ENCODE measurements around the gene ZNF266. TPM values are rescaled to one million over a fixed set of nuclear protein-coding genes. Genes with fewer than 3 reads are reported as not detected.

ZNF266 gene
- polyA plus RNA-seq, 3 donors = 5.1 to 33.3 (median 8.5) TPM

- Mint-ChIP-seq H3K27ac (no peak overlapping the region), H3K4me3 (no peak overlapping the region), H3K9me3 (peaks cover 31 to 71% (median 60%) of the 10 kb centered on the region in 7 donors), H3K27me3 (ENCODE audit: low read depth in 3 of 3) (no peaks in the 10 kb centered on the region), H3K4me1 (no peaks in the 10 kb centered on the region), H3K36me3 (no peaks in the 10 kb centered on the region)
- H3K4me2 ChIP-seq (replicated peaks; ENCODE audit: extremely low read depth, low read length, poor library complexity, severe bottlenecking) = no peak overlapping the region
- no peaks in the 10 kb centered on the region for H4K20me1 ChIP-seq (ENCODE audit: insufficient read depth, low read length)
- DNase-seq = no peak
- H3K27me3 ChIP-seq (ENCODE audit: control insufficient read depth in 2 of 2, insufficient read depth in 2 of 2, low read length in 2 of 2) = no peaks in the 10 kb centered on the region
- H3K4me1 ChIP-seq (ENCODE audit: control insufficient read depth in 1 of 2, insufficient read depth in 2 of 2, low read length in 2 of 2) = no peaks in the 10 kb centered on the region
- 97% methylated on average over 4 of the region's 4 CpGs for WGBS (ENCODE audit: insufficient coverage)
- H3K27ac ChIP-seq (ENCODE audit: low read depth in 1 of 2, low read length in 2 of 2) = no peak overlapping the region
- no peak overlapping the region for H3K4me3 ChIP-seq (replicated peaks in 1 of 3; ENCODE audit: low read depth in 2 of 3, low read length in 3 of 3)
- H3K36me3 ChIP-seq (replicated peaks in 1 of 2; ENCODE audit: control insufficient read depth in 1 of 2, insufficient read depth in 2 of 2, low read length in 2 of 2) = no peaks in the 10 kb centered on the region
- no peaks in the 10 kb centered on the region for H3K79me2 ChIP-seq (ENCODE audit: insufficient read depth, low read length)
- peaks cover 54 to 90% of the 10 kb centered on the region in 2 donors for H3K9me3 ChIP-seq (replicated peaks in 1 of 2; ENCODE audit: control insufficient read depth in 1 of 2, insufficient read depth in 1 of 2, low read length in 2 of 2)
- TF ChIP-seq CTCF (IDR thresholded peaks at IDR 0.05) = no peak
- no peak overlapping the region for H2AFZ ChIP-seq (ENCODE audit: insufficient read depth, low read depth, low read length, poor library complexity, severe bottlenecking)
- no peak overlapping the region for H3K9ac ChIP-seq (ENCODE audit: insufficient read depth, low read length, poor library complexity, severe bottlenecking)
- intact Hi-C loops (cut with micrococcal nuclease) = no loop called here
These were observed 26.6 kb upstream of the ZNF266 start for GRCh38 chr19:9461938-9462337.

GRCh38 chr19:9456018-9456689 lies 20.8 kb upstream of the ZNF266 start:
- Mint-ChIP-seq H3K36me3 (no peaks in the 10 kb centered on the region), H3K4me1 (no peaks in the 10 kb centered on the region), H3K4me3 (no peak overlapping the region), H3K27ac (no peak overlapping the region), H3K27me3 (ENCODE audit: low read depth in 3 of 3) (peaks cover 0 to 2% (median 0%) of the 10 kb centered on the region in 3 donors), H3K9me3 (peaks cover 34 to 74% (median 59%) of the 10 kb centered on the region in 7 donors)
- Histone ChIP-seq H3K9me3 (replicated peaks in 1 of 2; ENCODE audit: control insufficient read depth in 1 of 2, insufficient read depth in 1 of 2, low read length in 2 of 2) (peaks cover 49 to 96% of the 10 kb centered on the region in 2 donors), H3K27me3 (ENCODE audit: control insufficient read depth in 2 of 2, insufficient read depth in 2 of 2, low read length in 2 of 2) (no peaks in the 10 kb centered on the region), H4K20me1 (ENCODE audit: insufficient read depth, low read length) (no peaks in the 10 kb centered on the region), H3K79me2 (ENCODE audit: insufficient read depth, low read length) (no peaks in the 10 kb centered on the region), H3K4me1 (ENCODE audit: control insufficient read depth in 1 of 2, insufficient read depth in 2 of 2, low read length in 2 of 2) (no peaks in the 10 kb centered on the region), H3K9ac (ENCODE audit: insufficient read depth, low read length, poor library complexity, severe bottlenecking) (no peak overlapping the region), H3K4me2 (replicated peaks; ENCODE audit: extremely low read depth, low read length, poor library complexity, severe bottlenecking) (no peak overlapping the region), H3K27ac (ENCODE audit: low read depth in 1 of 2, low read length in 2 of 2) (no peak overlapping the region), H3K4me3 (replicated peaks in 1 of 3; ENCODE audit: low read depth in 2 of 3, low read length in 3 of 3) (no peak overlapping the region), H2AFZ (ENCODE audit: insufficient read depth, low read depth, low read length, poor library complexity, severe bottlenecking) (no peak overlapping the region), H3K36me3 (replicated peaks in 1 of 2; ENCODE audit: control insufficient read depth in 1 of 2, insufficient read depth in 2 of 2, low read length in 2 of 2) (no peaks in the 10 kb centered on the region)
- 73% methylated on average over 6 of the region's 13 CpGs for WGBS (ENCODE audit: insufficient coverage)
- no peak for DNase-seq
- TF ChIP-seq CTCF (IDR thresholded peaks at IDR 0.05) = no peak
- intact Hi-C loops (cut with micrococcal nuclease) = no loop called here

All from CD14-positive monocyte (primary cell).